NT2/D1 (cell line): ENCODE measurements around the gene IL10RB.
A peak's percentile ranks its signal among the peaks of the same experiment; 100 is the strongest.

Experiments used
- DNase-seq: peaks from one replicate; pipeline ENCODE4 v3.0.0-alpha.2; 2011; ENCODE audit warnings: low read depth, low spot score
- H3K27me3 ChIP-seq: 2 replicates; pipeline ENCODE4 v1.6.0; 2011; ENCODE audit warnings: mild to moderate bottlenecking; ENCODE audit not compliant: insufficient read length, insufficient read depth
- H3K36me3 ChIP-seq: 2 replicates; pipeline ENCODE4 v1.6.1; 2011; ENCODE audit warnings: mild to moderate bottlenecking, low read length, mixed read lengths; ENCODE audit not compliant: insufficient read depth, insufficient read length
- H3K4me1 ChIP-seq: 2 replicates; pipeline ENCODE4 v1.5.1; 2011; ENCODE audit not compliant: insufficient read depth, insufficient read length
- H3K4me3 ChIP-seq: 2 replicates; pipeline ENCODE4 v1.5.1; 2011; ENCODE audit warnings: low read depth; ENCODE audit not compliant: insufficient read length
- H3K9ac ChIP-seq: 2 replicates; pipeline ENCODE4 v1.6.0; 2011; ENCODE audit warnings: low read depth; ENCODE audit not compliant: insufficient read length
- H3K9me3 ChIP-seq: 2 replicates; pipeline ENCODE4 v1.5.1; 2011; ENCODE audit warnings: mild to moderate bottlenecking, low read length; ENCODE audit not compliant: insufficient read depth
- SUZ12 ChIP-seq: IDR thresholded peaks from 2 replicates; pipeline ENCODE4 v1.6.1; 2011; ENCODE audit not compliant: insufficient read length, insufficient read depth; ENCODE audit errors: extremely low read depth
- YY1 ChIP-seq: IDR thresholded peaks from 2 replicates; pipeline ENCODE4 v1.6.1; 2011; ENCODE audit not compliant: insufficient read length, insufficient read depth
- ZNF274 ChIP-seq: IDR thresholded peaks from 2 replicates; pipeline ENCODE4 v1.6.1; 2011; ENCODE audit warnings: mild to moderate bottlenecking, low read depth, low read length

The IL10RB gene

GRCh38 chr21:33259995-33260394 is 6.2 kb upstream of the IL10RB start:
- no peak for TF ChIP-seq SUZ12
- TF ChIP-seq ZNF274 = no peak
- TF ChIP-seq YY1 = no peak
- Histone ChIP-seq H3K9me3 (peaks cover 15% of the 10 kb centered on the region; the same call in 1 of the 2 replicates), H3K27me3 (no peaks in the 10 kb centered on the region), H3K36me3 (peaks cover 49% of the 10 kb centered on the region), H3K9ac (no peak overlapping the region), H3K4me3 (no peak overlapping the region), H3K4me1 (peaks cover 10% of the 10 kb centered on the region)
- no peak for DNase-seq

DNA sequence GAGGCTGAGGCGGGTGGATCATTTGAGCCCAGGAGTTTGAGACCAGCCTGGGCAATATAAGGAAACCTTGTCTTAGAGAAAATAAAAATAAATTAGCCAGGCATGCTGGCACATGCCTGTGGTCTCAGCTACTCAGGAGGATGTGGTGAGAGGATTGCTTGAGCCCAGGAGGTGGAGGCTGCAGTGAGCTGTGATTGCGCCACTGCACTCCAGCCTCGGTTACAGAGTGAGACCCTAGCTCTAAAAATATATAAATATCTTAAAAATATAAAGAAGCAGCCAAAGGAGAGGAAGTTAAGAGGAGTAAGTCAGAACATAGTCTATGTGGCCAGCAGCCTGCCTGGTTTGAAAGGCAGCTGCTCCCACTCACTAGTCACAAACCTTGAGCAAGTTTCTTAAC is 4.5 kb upstream of the IL10RB start:
- Histone ChIP-seq H3K4me1 (peaks cover 10% of the 10 kb centered on the region), H3K36me3 (peaks cover 34% of the 10 kb centered on the region), H3K9me3 (peaks cover 15% of the 10 kb centered on the region; the same call in 1 of the 2 replicates), H3K9ac (no peak overlapping the region), H3K4me3 (no peak overlapping the region), H3K27me3 (no peaks in the 10 kb centered on the region)
- no peak for TF ChIP-seq SUZ12
- no peak for TF ChIP-seq ZNF274
- no peak for TF ChIP-seq YY1
- no peak for DNase-seq

DNA sequence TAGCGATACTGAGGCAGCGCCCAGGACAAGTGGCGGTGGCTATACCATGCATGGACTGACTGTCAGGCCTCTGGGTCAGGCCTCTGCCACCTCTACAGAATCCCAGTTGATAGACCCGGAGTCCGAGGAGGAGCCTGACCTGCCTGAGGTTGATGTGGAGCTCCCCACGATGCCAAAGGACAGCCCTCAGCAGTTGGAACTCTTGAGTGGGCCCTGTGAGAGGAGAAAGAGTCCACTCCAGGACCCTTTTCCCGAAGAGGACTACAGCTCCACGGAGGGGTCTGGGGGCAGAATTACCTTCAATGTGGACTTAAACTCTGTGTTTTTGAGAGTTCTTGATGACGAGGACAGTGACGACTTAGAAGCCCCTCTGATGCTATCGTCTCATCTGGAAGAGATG is 3.2 kb upstream of the IL10RB start:
- H3K4me1 ChIP-seq = peaks cover 14% of the 10 kb centered on the region
- no peak overlapping the region for H3K9ac ChIP-seq
- no peak overlapping the region for H3K4me3 ChIP-seq
- H3K27me3 ChIP-seq = no peaks in the 10 kb centered on the region
- TF ChIP-seq SUZ12 = no peak
- TF ChIP-seq YY1 = no peak
- no peak for TF ChIP-seq ZNF274
- no peak for DNase-seq
- H3K9me3 ChIP-seq = peaks cover 4% of the 10 kb centered on the region; the same call in 1 of the 2 replicates
- H3K36me3 ChIP-seq = peaks cover 23% of the 10 kb centered on the region

DNA sequence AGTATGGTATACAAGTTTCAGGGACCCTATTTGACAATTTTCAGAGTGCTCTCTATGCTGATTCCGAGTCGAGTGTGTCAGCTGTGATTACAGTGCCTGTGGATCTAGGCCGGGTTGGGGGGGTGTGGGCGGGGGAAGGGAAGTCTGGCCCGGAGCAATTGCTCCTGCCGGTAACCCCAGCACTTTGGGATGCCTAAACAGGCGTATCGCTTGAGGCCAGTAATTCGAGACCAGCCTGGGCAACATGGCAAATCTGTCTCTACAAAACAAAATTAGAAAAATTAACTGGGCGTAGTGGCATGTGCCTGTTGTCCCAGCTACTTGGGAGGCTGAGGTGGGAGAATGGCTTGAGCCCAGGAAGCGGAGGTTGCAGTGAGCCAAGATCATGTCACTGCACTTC is 1.6 kb upstream of the IL10RB start:
- Histone ChIP-seq H3K4me1 (peaks cover 14% of the 10 kb centered on the region), H3K9ac (no peak overlapping the region), H3K36me3 (peaks cover 23% of the 10 kb centered on the region), H3K27me3 (no peaks in the 10 kb centered on the region), H3K9me3 (no peaks in the 10 kb centered on the region), H3K4me3 (no peak overlapping the region)
- DNase-seq = no peak
- TF ChIP-seq ZNF274 (no peak), SUZ12 (no peak), YY1 (no peak)

DNA sequence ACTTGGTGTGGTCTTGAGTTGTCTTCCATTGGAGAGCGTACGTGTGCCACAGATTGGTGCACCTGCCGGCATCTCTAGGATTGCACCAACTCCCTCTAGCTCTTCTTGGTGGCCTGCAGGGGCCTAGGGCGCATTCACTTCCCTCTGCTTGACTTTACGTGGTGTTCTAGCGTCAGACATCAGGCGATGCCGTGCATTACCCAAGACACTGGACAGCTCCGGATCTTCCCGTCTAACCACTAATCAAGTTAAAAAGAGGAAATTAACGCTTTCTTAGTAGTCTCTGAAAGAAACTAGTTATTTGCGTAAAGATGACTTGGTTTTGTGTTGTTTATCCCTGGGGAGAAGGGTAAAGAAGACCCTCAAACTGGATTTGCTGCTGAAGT is 510 bp upstream of the IL10RB start:
- H3K4me1 ChIP-seq = peaks cover 14% of the 10 kb centered on the region
- H3K36me3 ChIP-seq = peaks cover 26% of the 10 kb centered on the region
- H3K9me3 ChIP-seq = no peaks in the 10 kb centered on the region
- no peaks in the 10 kb centered on the region for H3K27me3 ChIP-seq
- TF ChIP-seq YY1 (no peak), ZNF274 (no peak), SUZ12 (no peak)
- H3K4me3 ChIP-seq = peak overlapping the region; percentile 49
- no peak for DNase-seq
- H3K9ac ChIP-seq = peak overlapping the region; percentile 52

DNA sequence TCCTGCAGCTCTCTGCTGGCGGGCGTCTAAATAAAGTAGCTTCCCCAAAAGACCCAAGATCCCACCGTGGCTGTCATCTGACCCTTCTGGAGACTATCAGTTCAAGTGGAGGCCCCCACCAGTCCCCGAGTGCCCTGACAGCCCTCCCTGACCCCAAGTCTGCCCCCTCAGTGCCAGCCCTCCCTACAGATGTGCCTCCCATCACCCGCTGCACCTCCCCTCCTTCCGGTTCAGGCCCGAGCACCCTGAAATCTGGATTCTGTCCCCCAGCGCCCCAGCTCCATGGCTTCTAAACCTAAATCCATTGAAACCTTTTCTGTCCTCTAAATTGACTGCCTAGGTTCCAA is 595 bp downstream of the IL10RB start:
- H3K4me3 ChIP-seq = peak overlapping the region; percentile 49
- peaks cover 14% of the 10 kb centered on the region for H3K4me1 ChIP-seq
- TF ChIP-seq SUZ12 = no peak
- no peak for TF ChIP-seq YY1
- no peak for TF ChIP-seq ZNF274
- H3K27me3 ChIP-seq = no peaks in the 10 kb centered on the region
- H3K36me3 ChIP-seq = peaks cover 31% of the 10 kb centered on the region
- H3K9ac ChIP-seq = peak overlapping the region; percentile 81
- DNase-seq = no peak
- no peaks in the 10 kb centered on the region for H3K9me3 ChIP-seq

GRCh38 chr21:33267250-33267649 is 1.1 kb downstream of the IL10RB start:
- H3K4me1 ChIP-seq = peaks cover 14% of the 10 kb centered on the region
- peak overlapping the region; percentile 81 for H3K9ac ChIP-seq
- peaks cover 31% of the 10 kb centered on the region for H3K36me3 ChIP-seq
- DNase-seq = no peak
- H3K27me3 ChIP-seq = no peaks in the 10 kb centered on the region
- TF ChIP-seq ZNF274 (no peak), YY1 (no peak), SUZ12 (no peak)
- no peaks in the 10 kb centered on the region for H3K9me3 ChIP-seq
- H3K4me3 ChIP-seq = peak overlapping the region; percentile 49

GRCh38 chr21:33268393-33268736 is 2.2 kb downstream of the IL10RB start:
- H3K9me3 ChIP-seq = no peaks in the 10 kb centered on the region
- H3K9ac ChIP-seq = no peak overlapping the region
- H3K4me3 ChIP-seq = no peak overlapping the region
- TF ChIP-seq ZNF274 (no peak), YY1 (no peak), SUZ12 (no peak)
- H3K4me1 ChIP-seq = peaks cover 11% of the 10 kb centered on the region
- peaks cover 26% of the 10 kb centered on the region for H3K36me3 ChIP-seq
- H3K27me3 ChIP-seq = no peaks in the 10 kb centered on the region
- DNase-seq = no peak
